Osteoblast (primary cell): ENCODE data around the gene CDH18. TPM values are rescaled to one million over a fixed set of nuclear protein-coding genes. Genes with fewer than 3 reads are reported as not detected.

ENCODE experiments used
- DNase-seq: peaks from one replicate; pipeline ENCODE4 v3.0.0; 2011; ENCODE audit warnings: low spot score, mixed read lengths; ENCODE audit not compliant: insufficient read length; ENCODE audit errors: missing footprints
- H2AFZ ChIP-seq: 2 replicates; pipeline ENCODE4 v1.6.0; 2011; ENCODE audit warnings: mild to moderate bottlenecking, low read length
- H3K27ac ChIP-seq: 2 replicates; pipeline ENCODE4 v1.5.1; 2011; ENCODE audit warnings: mild to moderate bottlenecking, low read depth, low read length, moderate library complexity
- H3K27me3 ChIP-seq: 2 replicates; pipeline ENCODE4 v1.6.0; 2012; ENCODE audit warnings: mild to moderate bottlenecking, control low read depth, inconsistent platforms, low read length, moderate library complexity; ENCODE audit not compliant: insufficient read depth
- H3K36me3 ChIP-seq: 2 replicates; pipeline ENCODE4 v1.5.1; 2011; ENCODE audit warnings: mild to moderate bottlenecking, low read length, control low read depth, moderate library complexity; ENCODE audit not compliant: insufficient read depth
- H3K4me1 ChIP-seq: 2 replicates; pipeline ENCODE4 v1.5.1; 2011; ENCODE audit warnings: mild to moderate bottlenecking, low read length, control low read depth, moderate library complexity; ENCODE audit not compliant: insufficient read depth
- H3K4me2 ChIP-seq: 2 replicates; pipeline ENCODE4 v1.6.0; 2011; ENCODE audit warnings: mild to moderate bottlenecking, low read length; ENCODE audit not compliant: insufficient read depth
- H3K4me3 ChIP-seq: fragments of 200-600 bp; sonication (generic); 3 replicates; pipeline ENCODE4 v1.5.1; 2012; ENCODE audit warnings: mild to moderate bottlenecking, low read length, inconsistent platforms; ENCODE audit not compliant: insufficient read depth
- H3K79me2 ChIP-seq: 2 replicates; pipeline ENCODE4 v1.6.0; 2012; ENCODE audit warnings: mild to moderate bottlenecking, low read length, control low read depth, inconsistent platforms; ENCODE audit not compliant: insufficient read depth
- H3K9me3 ChIP-seq: 2 replicates; pipeline ENCODE4 v1.5.1; 2011; ENCODE audit warnings: low read depth, low read length, control low read depth
- H4K20me1 ChIP-seq: 2 replicates; pipeline ENCODE4 v1.6.0; 2012; ENCODE audit warnings: mild to moderate bottlenecking, low read length, control low read depth; ENCODE audit not compliant: insufficient read depth
- CTCF ChIP-seq: IDR thresholded peaks from 2 replicates; pipeline ENCODE4 v1.5.1; 2011; ENCODE audit warnings: mild to moderate bottlenecking, low read depth, low read length, moderate library complexity; ENCODE audit errors: extremely low read depth
- total RNA-seq: library from RNA; depleted of rRNA; stranded (reverse); fragments of >200 nt; gene quantifications from 2 replicates; pipeline ENCODE4 v1.2.3, GENCODE V29; 2012

The CDH18 gene
- total RNA-seq, 1 donor: 0.36 TPM

- Histone ChIP-seq H3K27ac (no peak overlapping the region), H4K20me1 (no peaks in the 10 kb centered on the region), H3K9me3 (no peaks in the 10 kb centered on the region), H3K4me3 (no peak overlapping the region), H2AFZ (no peak overlapping the region), H3K4me1 (no peaks in the 10 kb centered on the region), H3K79me2 (no peaks in the 10 kb centered on the region), H3K36me3 (no peaks in the 10 kb centered on the region), H3K27me3 (no peaks in the 10 kb centered on the region), H3K4me2 (no peak overlapping the region)
- DNase-seq: no peak
- TF ChIP-seq CTCF: no peak
Observed at GRCh38 chr5:19802686-19803085, 185.3 kb downstream of the CDH18 start.

- no peaks in the 10 kb centered on the region for H3K27me3 ChIP-seq
- no peak for TF ChIP-seq CTCF
- no peak overlapping the region for H2AFZ ChIP-seq
- H3K4me2 ChIP-seq: no peak overlapping the region
- no peaks in the 10 kb centered on the region for H3K9me3 ChIP-seq
- H3K36me3 ChIP-seq: no peaks in the 10 kb centered on the region
- H3K4me1 ChIP-seq: no peaks in the 10 kb centered on the region
- no peak for DNase-seq
- H3K27ac ChIP-seq: no peak overlapping the region
- no peak overlapping the region for H3K4me3 ChIP-seq
- H4K20me1 ChIP-seq: no peaks in the 10 kb centered on the region
- no peaks in the 10 kb centered on the region for H3K79me2 ChIP-seq
Observed at GRCh38 chr5:19795218-19795617, 192.8 kb downstream of the CDH18 start.

- H3K36me3 ChIP-seq: no peaks in the 10 kb centered on the region
- no peak overlapping the region for H2AFZ ChIP-seq
- no peaks in the 10 kb centered on the region for H3K27me3 ChIP-seq
- H3K4me2 ChIP-seq: no peak overlapping the region
- H3K4me1 ChIP-seq: no peaks in the 10 kb centered on the region
- H3K4me3 ChIP-seq: no peak overlapping the region
- no peaks in the 10 kb centered on the region for H3K9me3 ChIP-seq
- no peaks in the 10 kb centered on the region for H4K20me1 ChIP-seq
- H3K79me2 ChIP-seq: no peaks in the 10 kb centered on the region
- DNase-seq: no peak
- TF ChIP-seq CTCF: no peak
- no peak overlapping the region for H3K27ac ChIP-seq
Observed at GRCh38 chr5:19790829-19791466, 197.1 kb downstream of the CDH18 start.

GRCh38 chr5:19782566-19782965 is 205.4 kb downstream of the CDH18 start:
- Histone ChIP-seq H3K9me3 (no peaks in the 10 kb centered on the region), H3K27me3 (no peaks in the 10 kb centered on the region)

More at GRCh38 chr5:19782566-19782965, 205.4 kb downstream of the CDH18 start:
- Histone ChIP-seq H4K20me1 (no peaks in the 10 kb centered on the region), H3K36me3 (no peaks in the 10 kb centered on the region), H3K4me3 (no peak overlapping the region), H3K4me2 (no peak overlapping the region), H2AFZ (no peak overlapping the region), H3K4me1 (no peaks in the 10 kb centered on the region), H3K27ac (no peak overlapping the region), H3K79me2 (no peaks in the 10 kb centered on the region)
- TF ChIP-seq CTCF: no peak
- DNase-seq: no peak
